AG04449 (cell line): ENCODE measurements around the gene FGF19.

Experiments used
- CTCF ChIA-PET: fragments of 350-600 bp; formaldehyde crosslinking; extraction: SDS; loops from one replicate; lab custom pipeline; 2021; ENCODE audit warnings: antibody characterized with exemption; lab: Yijun Ruan, JAX
- POLR2A ChIA-PET: fragments of 400-600, 350-600 bp; formaldehyde crosslinking; extraction: SDS; loops from one replicate; lab custom pipeline; 2020; ENCODE audit warnings: antibody characterized with exemption, inconsistent platforms; lab: Yijun Ruan, JAX
- DNase-seq: peaks from one replicate; pipeline ENCODE4 v3.0.0-alpha.2; 2010; ENCODE audit warnings: low read depth, low spot score
- H3K4me3 ChIP-seq: 2 replicates; pipeline ENCODE4 v1.5.1; 2011; ENCODE audit warnings: low read depth, mild to moderate bottlenecking, control low read depth, low read length
- CTCF ChIP-seq: IDR thresholded peaks from one replicate; pipeline ENCODE4 v1.5.1; 2011; ENCODE audit warnings: mild to moderate bottlenecking, moderate library complexity, low read length, control low read depth, inconsistent platforms; ENCODE audit not compliant: insufficient read depth; ENCODE audit errors: missing control alignments

Gene FGF19

GRCh38 chr11:69659591-69659990 lies 44.2 kb downstream of the FGF19 start:
- CTCF ChIA-PET = interaction anchor here (1.5 to 8.1 kb wide), 6 partner anchors 10 to 560 kb away, joined by 3 to 84 read pairs (median 7); no protein-coding TSS in a partner anchor
- no peak overlapping the region for H3K4me3 ChIP-seq
- POLR2A ChIA-PET = no interaction called here
- no peak for DNase-seq
- TF ChIP-seq CTCF = no peak

- DNase-seq = no peak
- ChIA-PET CTCF (interaction anchor here (1.5 to 8.1 kb wide), 7 partner anchors 11 to 559 kb away, joined by 3 to 84 read pairs (median 8); no protein-coding TSS in a partner anchor), POLR2A (interaction anchor here (0.6 to 2.0 kb wide), 2 partner anchors 14 to 172 kb away, joined by 5 to 6 read pairs; no protein-coding TSS in a partner anchor)
- no peak overlapping the region for H3K4me3 ChIP-seq
- TF ChIP-seq CTCF = no peak
Measured at GRCh38 chr11:69658626-69659450, 45.0 kb downstream of the FGF19 start.

- CTCF ChIA-PET = interaction anchor here (1.5 to 8.1 kb wide), 5 partner anchors 11 to 558 kb away, joined by 5 to 84 read pairs (median 23); no protein-coding TSS in a partner anchor
- H3K4me3 ChIP-seq = no peak overlapping the region
- no peak for DNase-seq
- TF ChIP-seq CTCF = no peak
- POLR2A ChIA-PET = interaction anchor here (1.0 to 2.0 kb wide), 2 partner anchors 13 to 16 kb away, joined by 3 to 6 read pairs; no protein-coding TSS in a partner anchor
Measured at GRCh38 chr11:69657911-69658625, 45.8 kb downstream of the FGF19 start.

GRCh38 chr11:69657456-69657910 lies 46.3 kb downstream of the FGF19 start:
- no peak overlapping the region for H3K4me3 ChIP-seq
- DNase-seq = no peak
- ChIA-PET POLR2A (interaction anchor here (1.0 to 2.1 kb wide), 4 partner anchors 13 to 553 kb away, joined by 3 to 6 read pairs (median 4); partner anchors contain the start of gene LTO1), CTCF (interaction anchor here (0.6 to 8.1 kb wide), 4 partner anchors 12 to 558 kb away, joined by 3 to 84 read pairs (median 26); no protein-coding TSS in a partner anchor)
- no peak for TF ChIP-seq CTCF

GRCh38 chr11:69656536-69657455 lies 47.0 kb downstream of the FGF19 start:
- DNase-seq = no peak
- TF ChIP-seq CTCF = no peak
- ChIA-PET POLR2A (interaction anchor here (0.9 to 2.1 kb wide), 8 partner anchors 12 to 553 kb away, joined by 3 to 8 read pairs (median 3); partner anchors contain the start of gene LTO1), CTCF (interaction anchor here (0.6 to 8.1 kb wide), 6 partner anchors 9 to 557 kb away, joined by 3 to 84 read pairs (median 14); no protein-coding TSS in a partner anchor)
- no peak overlapping the region for H3K4me3 ChIP-seq
